HG03280 (cell line): ENCODE data around the gene NYAP2.
A peak's percentile ranks its signal among the peaks of the same experiment; 100 is the strongest.

Source experiments
- ATAC-seq: cut with Tn5 transposase; IDR thresholded peaks from one replicate; pipeline ENCODE4 v1.9.1; 2021; ENCODE audit warnings: mild to moderate bottlenecking, moderate library complexity; ENCODE audit not compliant: unreplicated experiment

NYAP2 gene

DNA sequence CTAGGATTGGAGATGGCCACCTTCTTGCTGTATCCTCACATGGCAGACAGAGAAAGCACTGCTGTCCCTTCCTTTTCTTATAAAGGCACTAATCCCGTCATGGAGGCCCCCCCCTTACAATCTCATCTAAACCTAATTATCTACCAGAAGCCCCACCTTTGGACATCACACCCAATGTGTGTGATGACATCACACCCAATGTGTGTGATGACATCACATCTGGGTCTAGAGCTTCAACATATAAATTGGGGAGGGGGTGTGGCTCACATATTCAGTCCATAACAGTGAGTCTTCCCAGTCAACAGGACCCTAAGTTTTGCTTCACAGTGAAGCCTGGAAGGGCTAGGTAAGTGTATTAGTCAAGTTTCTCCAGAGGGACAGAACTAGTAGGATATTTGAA is 213.1 kb downstream of the NYAP2 start:
- ATAC-seq, result no peak

DNA sequence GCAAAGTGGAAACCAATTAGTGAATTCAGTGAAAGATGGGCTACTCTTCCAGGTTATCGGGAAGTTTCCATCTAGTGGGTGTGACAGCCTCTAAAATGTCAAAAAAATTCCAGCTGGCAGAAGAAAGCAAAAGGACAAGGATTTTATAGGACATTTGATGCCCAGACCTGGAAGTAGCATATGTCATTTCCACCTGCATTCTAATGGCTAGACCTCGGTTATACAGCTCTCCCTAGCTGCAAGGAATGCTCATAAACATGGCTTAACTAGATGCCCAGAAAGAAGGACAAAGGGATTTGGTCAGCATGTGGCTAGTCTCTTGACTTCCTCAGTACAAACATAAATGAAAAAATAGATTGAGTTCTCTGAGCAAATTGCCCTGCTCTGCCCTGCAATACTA is 215.4 kb downstream of the NYAP2 start:
- no peak for ATAC-seq

DNA sequence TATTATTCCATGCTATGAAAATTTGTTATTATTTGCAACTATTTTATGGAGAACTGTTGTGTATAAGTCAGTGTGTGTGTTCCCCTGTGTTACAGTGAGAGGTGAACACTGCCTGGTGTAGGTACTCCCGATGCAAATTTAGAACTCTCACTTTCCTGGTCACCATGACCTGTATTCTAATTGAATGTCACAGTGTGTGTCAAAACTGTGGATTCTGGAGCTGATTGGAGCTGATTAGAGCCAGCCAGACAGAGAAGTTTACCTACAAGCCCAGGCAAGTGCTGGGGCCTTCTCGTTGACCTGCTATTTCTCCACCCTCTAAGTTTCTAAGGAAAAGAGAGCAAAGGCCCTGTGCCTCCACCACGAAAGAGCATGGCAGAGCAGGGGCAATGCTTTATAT is 216.0 kb downstream of the NYAP2 start:
- no peak for ATAC-seq

DNA sequence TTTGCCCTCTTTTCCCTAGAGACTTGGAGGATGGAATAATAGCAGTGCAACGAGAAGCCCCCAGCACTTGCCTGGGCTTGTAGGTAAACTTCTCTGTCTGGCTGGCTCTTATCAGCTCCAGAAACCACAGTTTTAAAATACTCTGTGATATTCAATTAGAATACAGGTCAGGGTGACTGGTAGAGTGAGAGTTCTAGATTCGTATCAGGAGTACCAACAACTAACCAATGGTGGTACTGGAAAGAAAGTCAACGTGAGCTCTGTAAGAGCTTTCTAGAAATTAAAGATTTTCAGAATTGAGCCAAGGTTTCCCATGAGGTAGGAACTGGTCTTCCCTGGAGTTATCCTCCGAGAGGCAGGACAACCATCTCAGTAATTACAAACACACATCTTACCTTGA is 216.9 kb downstream of the NYAP2 start:
- ATAC-seq, result no peak

DNA sequence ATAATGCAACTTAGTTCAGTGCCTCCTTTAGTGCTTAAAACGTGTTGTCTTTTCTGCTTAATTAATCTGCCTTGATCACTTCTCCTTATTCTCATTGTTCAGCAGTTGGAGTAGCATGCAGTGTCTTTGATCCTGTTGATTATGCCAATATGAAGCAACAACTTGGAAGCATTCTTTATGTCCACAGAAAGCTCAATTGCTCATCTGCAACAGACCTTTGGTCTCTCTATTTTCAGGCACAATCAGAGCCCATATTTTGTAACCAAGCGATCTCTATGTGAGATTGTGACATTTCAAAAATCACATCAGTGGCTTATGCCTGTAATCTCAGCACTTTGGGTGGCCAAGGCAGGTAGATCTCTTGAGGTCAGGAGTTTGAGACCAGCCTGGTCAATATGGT is 217.3 kb downstream of the NYAP2 start:
- ATAC-seq, result no peak

DNA sequence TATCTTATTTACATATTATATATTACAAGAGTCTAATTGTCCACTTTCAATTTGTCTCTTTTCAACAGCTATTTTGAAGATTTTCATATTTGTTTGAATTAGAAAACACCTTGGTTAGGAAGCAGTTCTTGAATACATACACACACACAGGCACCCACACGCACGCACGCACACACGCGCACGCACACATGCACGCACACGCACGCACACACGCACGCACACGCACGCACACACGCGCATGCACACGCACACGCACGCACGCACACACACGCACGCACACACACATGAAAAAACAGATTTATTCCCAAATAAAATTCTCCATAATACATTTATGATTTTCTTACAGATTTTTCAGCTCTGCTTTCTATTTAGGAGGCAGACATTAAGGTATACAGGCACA is 220.7 kb downstream of the NYAP2 start:
- ATAC-seq, result no peak

DNA sequence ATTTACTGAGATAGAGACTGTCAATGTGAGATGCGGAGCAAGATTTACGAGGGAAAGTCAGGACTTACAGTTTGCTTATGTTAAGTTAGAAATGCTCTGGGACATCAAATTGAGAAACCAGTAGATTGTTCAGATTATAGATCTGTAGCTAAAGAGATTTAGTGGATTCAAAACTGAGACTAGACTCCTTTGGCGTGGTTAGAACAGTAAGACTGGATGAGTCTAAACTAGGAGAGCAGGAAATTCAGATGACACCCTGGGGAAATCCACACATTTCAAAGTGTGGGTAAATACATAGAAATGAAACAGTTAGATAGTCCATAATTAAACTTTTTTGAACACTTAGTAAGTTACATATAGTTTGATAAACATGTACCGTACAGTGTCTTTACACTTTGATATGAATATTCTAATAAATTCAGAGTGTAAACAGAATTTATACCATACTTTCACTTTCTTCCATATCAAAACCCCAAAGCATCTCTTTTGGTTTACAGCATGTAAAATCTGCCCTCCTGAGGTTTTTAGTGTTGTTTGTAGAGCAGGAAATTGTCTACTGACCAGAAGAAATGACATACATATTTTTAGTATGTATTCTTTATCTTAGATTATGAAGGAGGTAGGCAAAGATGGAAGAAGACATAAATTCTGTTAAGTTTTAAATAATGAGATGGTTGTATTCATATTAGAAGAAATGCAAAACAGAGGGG is 231.5 kb downstream of the NYAP2 start:
- no peak for ATAC-seq

DNA sequence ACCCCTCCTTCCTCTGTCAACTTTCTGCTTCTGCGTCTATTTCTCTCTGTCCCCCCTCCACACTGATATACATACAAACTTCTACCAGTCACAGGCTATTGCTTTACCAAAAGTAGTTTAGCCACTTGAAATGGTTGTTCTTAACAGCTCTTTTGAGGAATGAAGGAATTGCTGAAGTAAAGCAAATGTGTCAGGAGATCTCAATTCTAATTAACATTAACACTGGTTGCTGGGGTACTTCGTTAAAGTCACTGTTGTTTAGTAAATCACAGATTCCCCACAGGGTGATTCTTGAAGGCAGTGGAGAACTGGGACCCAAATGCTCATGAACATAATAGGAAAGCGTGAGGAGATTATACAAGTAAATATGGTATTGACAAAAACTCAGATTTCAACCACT is 232.8 kb downstream of the NYAP2 start:
- ATAC-seq, result no peak

DNA sequence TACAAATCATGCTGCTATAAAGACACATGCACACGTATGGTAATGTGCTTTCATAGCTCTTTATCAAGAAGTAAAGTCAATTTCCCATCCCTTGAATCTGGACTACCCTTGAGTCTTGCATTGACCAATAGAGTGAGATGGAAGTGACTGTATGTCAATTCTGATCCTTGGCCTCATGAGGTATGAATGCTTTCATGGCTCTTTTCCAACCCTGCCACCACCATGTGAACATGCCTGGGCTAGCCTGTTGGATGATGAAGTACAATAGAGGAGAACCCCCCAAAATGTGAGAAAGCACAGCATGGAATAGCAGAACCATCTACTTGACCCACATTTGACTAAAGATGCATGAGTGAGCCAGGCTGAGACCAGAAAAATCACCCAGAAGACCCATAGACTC is 237.0 kb downstream of the NYAP2 start:
- ATAC-seq, result no peak

DNA sequence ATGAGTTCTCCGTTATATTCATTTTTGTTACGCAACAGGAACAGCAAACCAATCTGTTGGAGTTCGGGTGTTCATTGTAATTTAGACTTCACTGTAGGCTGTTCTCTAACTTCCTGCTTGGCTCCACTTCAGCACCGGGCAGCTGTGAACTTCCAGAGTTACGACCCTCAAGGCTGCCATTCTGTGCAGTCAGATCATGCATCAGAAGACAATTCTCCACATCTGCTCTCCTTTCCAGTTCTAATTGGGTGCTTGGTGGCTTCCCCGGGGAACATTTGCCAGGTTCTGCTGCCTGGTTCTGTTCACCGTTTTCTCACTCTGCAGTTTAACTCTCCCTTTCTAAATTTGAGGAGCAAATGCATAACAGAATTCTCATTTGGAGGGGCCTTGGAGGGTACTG is 237.7 kb downstream of the NYAP2 start:
- no peak for ATAC-seq

DNA sequence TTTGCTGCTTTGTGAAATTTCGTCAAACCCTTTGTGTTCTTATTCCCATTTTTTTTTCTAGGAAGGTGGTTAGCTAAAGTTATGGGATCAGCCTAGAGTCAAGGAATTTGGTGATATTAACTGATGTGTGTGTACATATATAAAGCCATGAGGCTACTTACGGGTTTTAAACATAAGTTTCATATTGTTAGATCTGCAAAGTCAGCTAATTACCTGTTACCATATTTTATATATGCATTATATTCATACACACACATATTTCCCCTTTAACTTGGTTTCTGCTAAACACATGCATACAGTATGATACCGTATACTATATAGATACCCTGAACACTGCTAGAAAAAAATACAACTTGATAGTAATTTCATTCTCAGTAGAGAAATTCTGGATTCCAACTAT is 241.0 kb downstream of the NYAP2 start:
- no peak for ATAC-seq

DNA sequence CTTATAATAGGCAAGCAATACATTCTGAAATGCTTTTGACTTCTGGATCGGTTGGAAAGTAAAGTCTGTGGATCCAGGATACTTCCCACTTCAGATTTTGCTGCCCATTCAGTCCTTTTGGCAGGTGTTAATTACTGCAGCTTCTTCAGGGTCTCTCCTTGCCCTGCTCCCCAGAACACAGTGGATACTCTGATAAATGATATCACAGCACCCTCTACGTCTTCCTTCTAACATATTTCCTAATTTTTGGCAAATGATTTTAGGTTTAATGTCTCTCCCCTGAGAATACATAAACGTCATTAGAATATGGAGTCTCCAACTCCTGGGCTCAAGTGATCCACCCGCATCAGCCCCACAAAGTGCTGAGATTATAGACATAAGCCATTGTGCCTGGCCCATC is 249.8 kb downstream of the NYAP2 start:
- ATAC-seq, result no peak

DNA sequence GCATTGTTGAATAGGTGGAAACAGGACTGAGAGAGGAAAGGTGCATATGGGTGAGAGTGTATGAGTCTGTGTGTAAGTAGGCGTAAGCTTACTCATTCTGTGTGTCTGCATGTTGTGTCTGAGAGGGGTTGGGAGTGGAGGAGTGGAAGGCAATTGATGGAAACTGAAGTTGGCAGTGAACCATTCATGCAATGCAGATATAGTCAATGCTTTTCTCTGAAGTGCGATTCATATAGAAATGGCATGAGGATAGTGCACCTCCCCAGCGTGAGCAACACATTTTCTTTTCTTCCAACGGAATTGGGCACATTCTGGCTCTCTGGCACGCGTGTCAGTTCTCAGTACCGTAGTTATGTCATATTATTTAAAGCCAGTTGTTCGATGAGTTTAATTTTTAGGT is 250.5 kb downstream of the NYAP2 start:
- no peak for ATAC-seq

DNA sequence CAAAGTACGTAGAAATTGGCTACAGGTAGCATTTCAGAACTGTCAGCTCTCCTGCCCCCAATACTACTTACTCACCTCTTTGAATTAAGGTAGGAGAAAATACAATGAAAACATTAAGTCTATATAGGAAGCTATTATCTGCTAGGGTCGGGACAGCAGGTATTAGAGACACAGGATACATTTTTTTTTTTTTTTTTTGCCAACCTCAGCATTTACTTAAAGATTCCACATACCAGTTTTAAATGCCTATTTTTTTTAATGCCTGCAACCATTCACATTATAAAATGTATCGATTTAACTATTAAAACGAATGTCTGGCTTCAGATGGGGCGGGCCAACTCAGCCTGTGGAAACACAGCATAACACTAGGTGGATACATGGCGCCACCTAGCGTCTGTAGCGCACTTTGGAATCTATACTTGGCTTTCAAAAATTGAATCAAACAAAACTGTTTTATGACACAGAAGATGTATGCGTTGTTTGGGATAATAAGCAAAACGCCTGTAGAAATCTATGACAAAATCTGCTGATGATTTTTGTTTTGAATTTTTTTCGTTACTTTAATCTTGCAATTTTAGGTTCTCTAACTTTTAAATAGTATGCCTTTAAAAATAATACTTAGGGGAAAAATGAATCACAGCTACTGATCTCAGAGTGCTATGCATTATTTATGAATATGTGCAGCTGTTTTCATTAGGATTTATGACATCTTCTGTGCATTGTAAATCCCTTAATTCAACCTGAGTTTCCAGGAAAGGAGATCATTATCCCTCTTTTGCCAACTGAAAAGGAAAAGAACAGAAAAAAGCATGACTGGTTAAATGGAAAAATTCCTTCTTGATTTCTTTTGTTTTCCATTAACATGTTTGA is 261.0 kb downstream of the NYAP2 start:
- peak; percentile 86 for ATAC-seq

DNA sequence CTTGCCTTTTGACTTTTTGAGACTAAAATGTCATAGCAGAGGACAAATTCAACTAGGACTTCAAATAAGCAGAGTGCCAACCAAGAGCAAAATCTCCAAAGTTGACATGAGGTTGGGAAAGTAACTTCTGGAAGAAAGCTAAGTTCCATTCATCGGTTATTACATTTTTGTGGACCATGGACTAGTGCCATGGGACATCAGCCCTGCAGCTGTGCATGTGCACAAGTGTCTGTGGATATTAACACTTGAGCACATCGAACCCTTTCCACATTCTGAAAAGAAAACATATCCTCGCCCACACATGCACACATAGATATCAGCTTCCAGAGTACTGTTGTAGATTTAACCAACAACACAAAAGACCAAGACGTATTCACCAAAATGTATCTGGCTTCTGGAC is 262.6 kb downstream of the NYAP2 start:
- ATAC-seq, result no peak

DNA sequence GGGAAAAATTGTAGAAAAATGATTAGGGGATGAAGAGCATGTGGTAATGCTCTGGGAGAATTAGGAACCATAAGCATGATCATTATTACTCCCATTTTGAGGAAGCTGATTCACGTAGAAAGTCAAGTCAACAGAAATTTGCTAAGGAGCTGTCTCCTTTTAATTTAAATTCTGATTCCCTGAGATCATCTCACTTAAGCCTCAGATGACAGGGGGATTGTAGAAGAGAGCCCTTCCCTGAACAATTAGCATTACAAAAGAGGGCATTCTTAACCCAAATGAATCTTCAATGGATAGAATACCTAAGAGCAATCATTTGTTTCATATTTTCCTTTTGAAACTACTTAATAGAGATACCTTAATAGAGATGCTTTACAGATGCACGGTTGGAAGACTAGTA is 267.9 kb downstream of the NYAP2 start:
- no peak for ATAC-seq

DNA sequence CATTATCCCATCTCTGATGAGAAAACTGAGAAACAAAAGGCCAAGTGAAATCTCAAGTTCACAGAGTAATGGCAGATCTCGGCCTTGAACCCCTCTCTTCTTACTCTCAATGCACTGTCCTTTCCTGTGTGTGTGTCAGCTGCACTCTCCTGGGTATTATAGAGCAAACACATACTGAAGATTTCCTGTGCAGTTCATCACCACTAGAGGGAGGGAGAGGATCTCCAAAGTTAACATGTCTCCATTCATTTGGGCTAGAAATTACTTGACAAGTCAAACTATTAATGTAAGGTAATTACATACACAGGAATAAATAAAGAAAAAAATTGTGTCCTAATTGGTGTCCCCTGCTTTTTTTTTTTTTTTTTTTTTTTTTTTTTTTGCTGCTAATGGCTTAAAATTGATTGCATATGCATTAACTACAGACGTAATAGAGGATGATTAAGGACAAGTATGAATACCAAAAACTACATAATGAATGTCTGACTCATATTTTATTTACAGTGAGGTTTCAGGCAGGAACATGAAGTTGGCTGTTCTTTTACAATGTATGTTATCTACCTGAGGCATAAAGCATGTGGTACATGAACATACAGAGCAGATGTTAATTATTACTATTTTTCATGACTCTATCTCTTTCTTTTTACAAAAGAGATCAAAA is 269.2 kb downstream of the NYAP2 start:
- ATAC-seq, result peak; percentile 91

DNA sequence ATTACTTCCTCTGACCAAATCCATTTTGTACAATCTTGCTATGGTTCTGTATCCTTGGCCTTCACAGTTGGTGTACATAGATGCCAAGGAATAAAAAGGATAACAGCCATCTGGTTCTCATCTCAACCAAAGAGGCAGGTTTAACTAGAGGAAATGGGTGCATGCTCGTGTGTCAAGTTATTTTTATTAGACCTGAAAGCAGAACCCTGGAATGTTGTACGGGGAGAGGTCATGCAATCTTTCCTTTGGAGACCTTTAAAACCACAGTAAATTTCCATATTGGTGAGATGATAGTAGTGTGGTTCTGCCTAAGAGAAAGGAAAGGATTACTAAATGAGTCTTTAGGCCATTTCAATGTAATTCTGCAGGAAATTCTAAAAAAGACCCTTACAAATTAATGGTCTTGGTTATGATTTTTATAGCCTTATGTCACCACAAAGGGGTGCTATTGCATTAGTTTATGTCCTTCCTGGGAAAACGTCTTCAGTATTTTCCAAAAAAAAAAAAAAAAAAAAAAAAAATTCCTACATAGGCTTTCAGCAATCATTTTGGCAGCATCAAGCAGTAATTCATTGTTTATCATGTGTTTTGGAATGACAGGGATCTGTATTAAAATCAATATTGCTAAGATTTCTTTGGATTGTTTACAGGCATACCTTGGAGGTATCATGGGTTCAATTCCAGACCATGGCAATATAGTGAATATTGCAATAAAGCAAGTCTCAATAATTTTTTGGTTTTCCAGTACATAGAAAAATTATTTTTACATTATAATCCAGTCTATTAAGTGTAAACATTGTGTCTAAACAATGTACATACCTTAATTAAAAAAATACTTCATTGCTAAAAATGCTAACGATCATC is 270.8 kb downstream of the NYAP2 start:
- no peak for ATAC-seq

DNA sequence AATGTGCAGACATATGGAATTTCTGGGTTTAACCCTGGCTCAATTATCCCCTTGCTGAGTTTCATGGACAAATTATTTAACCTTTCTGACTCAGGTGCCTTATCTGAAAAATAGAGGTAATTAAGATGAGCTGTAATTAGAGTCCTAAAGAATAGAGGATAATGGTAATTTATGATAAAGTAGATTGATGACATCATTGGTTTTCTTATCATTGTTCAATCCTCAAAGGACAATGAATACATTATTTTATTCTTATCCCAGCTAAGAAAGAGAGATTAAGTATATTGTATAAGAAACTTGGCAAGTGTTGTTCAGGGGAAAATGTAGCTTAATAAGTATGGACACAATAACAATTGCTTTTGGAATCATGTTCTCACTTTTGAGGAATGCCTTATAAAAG is 279.3 kb downstream of the NYAP2 start:
- no peak for ATAC-seq

DNA sequence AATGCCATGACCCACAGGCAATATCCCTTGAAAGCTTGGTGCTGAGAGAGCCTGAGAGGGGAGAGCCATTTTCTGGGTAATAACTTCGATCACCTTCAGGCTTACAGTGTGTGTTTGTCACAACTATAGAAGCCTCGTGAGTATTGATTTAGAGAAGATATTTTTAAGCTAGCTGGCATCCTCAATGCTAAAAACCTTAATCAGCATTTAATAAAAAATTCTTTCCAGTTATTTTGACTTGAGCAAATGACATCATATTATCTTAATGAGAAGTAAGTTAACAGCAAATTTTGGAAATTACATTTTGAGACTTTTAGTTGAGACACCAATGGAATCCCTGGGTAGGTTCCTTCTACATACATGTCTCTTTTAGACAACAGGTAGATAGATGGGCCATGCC is 283.7 kb downstream of the NYAP2 start:
- ATAC-seq, result no peak

DNA sequence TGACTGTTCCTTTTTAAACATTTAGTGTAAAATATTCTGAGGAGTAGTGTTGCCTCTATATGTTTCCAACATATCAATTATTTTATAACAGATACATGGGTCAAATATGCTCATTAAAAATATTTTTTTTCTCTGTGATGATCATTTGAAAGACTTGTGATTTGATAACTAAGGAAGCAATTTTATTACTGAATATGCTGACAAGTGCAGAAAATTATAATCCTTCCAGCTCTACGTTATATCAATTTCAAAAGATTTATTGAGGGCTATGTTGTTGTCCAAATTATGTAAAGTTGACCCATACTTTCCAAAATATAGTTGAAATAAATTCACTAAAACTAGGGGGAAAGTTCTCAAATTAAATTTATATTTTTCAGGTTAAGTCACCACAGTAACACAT is 290.6 kb downstream of the NYAP2 start:
- ATAC-seq, result no peak
